AG09309 (cell line): ENCODE measurements around the gene GLIS1.

Source experiments
- DNase-seq: peaks from one replicate; pipeline ENCODE4 v3.0.0-alpha.2; 2010; ENCODE audit warnings: low read depth
- H3K4me3 ChIP-seq: 2 replicates; pipeline ENCODE4 v1.5.1; 2011; ENCODE audit warnings: mild to moderate bottlenecking, low read depth, low read length, moderate library complexity; ENCODE audit not compliant: control insufficient read depth
- TF ChIP-seq, protein P1 (sequence below): IDR thresholded peaks from 2 replicates; pipeline ENCODE4 v1.5.1; 2011; ENCODE audit warnings: mild to moderate bottlenecking, low read depth, low read length, inconsistent platforms; ENCODE audit not compliant: insufficient read depth, control insufficient read depth; ENCODE audit errors: missing control alignments

GLIS1 gene

DNA sequence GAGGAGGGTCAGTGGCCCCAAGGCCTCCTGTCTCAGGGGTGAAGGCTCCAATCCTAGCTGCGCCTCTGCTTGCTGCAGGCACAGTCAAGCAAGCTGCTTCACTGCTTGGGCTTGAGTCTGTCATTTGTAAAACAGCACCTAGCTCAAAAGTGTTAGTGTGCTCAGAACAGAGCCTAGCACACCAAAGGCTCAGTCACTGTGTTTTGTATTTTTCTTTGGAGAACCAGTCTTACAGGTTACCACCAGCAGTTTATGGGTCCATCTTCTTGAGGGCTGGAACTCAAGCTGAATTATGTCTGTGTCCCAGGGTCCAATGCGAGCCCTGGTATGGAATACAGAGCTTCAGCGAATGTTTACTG is 166.2 kb downstream of the GLIS1 start:
- TF ChIP-seq, protein P1, sequence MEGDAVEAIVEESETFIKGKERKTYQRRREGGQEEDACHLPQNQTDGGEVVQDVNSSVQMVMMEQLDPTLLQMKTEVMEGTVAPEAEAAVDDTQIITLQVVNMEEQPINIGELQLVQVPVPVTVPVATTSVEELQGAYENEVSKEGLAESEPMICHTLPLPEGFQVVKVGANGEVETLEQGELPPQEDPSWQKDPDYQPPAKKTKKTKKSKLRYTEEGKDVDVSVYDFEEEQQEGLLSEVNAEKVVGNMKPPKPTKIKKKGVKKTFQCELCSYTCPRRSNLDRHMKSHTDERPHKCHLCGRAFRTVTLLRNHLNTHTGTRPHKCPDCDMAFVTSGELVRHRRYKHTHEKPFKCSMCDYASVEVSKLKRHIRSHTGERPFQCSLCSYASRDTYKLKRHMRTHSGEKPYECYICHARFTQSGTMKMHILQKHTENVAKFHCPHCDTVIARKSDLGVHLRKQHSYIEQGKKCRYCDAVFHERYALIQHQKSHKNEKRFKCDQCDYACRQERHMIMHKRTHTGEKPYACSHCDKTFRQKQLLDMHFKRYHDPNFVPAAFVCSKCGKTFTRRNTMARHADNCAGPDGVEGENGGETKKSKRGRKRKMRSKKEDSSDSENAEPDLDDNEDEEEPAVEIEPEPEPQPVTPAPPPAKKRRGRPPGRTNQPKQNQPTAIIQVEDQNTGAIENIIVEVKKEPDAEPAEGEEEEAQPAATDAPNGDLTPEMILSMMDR, result no peak
- no peak overlapping the region for H3K4me3 ChIP-seq
- DNase-seq, result no peak

DNA sequence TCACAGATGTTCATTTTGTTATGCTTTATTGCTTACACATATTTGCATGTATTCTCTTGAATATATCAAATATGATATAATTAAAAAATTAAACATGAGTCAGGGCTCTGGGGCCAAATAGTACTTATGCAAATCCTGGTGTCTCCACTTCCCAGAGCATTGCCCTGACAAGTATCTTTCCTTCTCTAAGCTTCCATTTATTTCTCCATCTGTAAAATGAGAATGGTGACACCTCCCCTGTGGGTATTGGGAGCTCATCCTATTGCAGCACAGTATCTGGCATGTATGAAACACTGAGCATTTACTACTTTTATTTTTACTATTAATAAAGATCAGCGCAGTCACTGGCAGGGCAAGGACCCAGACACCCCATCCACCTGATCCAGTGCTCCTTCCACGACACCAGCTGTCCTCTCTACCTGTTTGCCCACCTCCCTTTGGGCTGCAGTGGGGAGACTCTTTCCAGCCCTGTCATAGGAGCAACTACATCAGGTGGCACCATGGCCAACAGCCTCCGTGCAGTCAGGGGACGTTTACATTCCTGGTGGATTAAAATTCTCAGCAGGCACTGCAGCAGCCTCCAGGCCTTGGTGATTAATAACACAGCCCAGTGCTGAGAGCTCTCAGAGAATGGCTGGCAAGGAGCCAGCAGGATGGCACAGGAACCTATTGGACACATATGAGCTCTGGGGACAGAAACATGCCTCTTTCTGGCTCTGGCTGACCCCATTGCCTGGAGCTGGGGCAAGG is 166.7 kb downstream of the GLIS1 start:
- TF ChIP-seq, protein P1, result no peak
- H3K4me3 ChIP-seq, result no peak overlapping the region
- peak; percentile 47 for DNase-seq

DNA sequence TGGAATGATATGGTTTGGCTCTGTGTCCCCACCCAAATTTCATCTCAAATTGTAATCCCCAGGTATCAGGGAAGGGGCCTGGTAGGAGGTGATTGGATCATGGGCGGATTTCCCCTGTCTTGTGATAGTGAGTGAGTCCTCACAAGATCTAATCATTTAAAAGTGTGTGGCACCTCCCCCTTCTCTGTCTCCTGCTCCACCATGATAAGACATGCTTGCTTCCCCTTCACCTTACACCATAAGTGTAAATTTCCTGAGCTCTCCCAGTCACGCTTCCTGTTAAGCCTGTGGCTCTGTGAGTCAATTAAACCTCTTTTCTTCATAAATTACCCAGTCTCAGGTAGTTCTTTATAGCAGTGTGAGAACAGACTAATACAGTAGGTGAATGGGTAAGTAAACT is 170.4 kb downstream of the GLIS1 start:
- no peak overlapping the region for H3K4me3 ChIP-seq
- DNase-seq, result no peak
- TF ChIP-seq, protein P1, result no peak

DNA sequence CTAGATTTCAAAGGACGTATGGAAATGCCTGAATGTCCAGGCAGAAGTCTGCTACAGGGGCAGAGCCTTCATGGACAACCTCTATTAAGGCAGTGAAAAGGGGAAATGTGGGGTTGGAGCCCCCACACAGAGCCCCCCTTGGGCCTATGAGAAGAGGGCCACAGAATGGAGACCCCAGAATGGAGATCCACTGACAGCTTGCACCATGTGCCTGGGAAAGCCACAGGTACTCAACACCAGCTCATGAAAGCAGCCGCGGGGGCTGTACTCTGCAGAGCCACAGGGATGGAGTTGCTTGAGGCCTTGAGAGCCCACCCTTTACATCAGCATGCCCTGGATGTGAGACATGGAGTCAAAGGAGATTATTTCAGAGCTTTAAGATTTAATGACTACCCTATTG is 171.1 kb downstream of the GLIS1 start:
- H3K4me3 ChIP-seq, result no peak overlapping the region
- no peak for DNase-seq
- TF ChIP-seq, protein P1, result no peak

DNA sequence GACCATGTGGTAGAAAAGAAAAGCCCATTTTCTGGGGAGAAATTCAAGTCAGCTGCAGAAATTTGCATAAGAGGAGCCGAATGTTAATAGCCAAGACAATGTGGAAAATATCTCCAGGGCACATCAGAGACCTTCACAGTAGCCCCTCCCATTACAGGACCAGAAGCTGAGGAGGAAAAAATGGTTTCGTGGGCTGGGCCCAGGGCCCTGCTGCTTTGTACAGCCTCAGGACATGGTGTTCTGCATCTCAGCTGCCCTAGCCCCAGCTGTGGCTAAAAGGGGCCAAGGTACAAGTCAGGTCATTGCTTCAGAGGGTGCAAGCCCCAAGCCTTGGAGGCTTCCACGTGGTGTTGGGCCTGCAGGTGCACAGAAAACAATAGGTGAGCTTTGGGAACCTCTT is 171.5 kb downstream of the GLIS1 start:
- DNase-seq, result no peak
- TF ChIP-seq, protein P1, result no peak
- H3K4me3 ChIP-seq, result no peak overlapping the region

DNA sequence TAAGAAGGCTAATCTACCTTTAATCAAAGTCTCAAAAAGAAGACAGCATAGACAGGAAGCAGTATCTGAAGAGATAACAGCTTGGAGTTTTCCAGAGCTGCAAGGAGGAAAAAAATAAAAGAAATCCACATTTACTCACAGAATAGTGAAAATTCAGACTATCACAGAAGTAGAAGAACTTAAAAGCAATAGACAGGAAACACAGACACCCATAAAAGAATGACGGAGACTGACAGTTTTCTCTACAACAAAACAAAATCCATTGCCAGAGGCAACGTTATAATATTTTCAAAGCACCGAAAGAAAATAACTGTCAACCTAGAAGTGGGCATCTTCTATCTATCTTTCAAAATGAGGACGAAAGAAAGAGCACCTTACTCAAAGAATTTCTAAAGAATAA is 175.4 kb downstream of the GLIS1 start:
- DNase-seq, result no peak
- no peak overlapping the region for H3K4me3 ChIP-seq
- TF ChIP-seq, protein P1, result no peak
